ENCODE data around the gene EFCAB6.

- TF ChIP-seq REST (IDR thresholded peaks at IDR 0.05; ENCODE audit: low read depth) (no peak), EP300 (IDR thresholded peaks at IDR 0.05; ENCODE audit: borderline replicate concordance) (no peak), ZBTB7A (IDR thresholded peaks at IDR 0.05; ENCODE audit: low read depth) (no peak), RAD21 (IDR thresholded peaks at IDR 0.05; ENCODE audit: low read depth) (no peak), FOXM1 (IDR thresholded peaks at IDR 0.05; ENCODE audit: borderline replicate concordance, low read depth) (no peak), USF1 (IDR thresholded peaks at IDR 0.05) (no peak), CEBPB (IDR thresholded peaks at IDR 0.05) (no peak), TEAD4 (IDR thresholded peaks at IDR 0.05) (no peak), TCF12 (IDR thresholded peaks at IDR 0.05; ENCODE audit: low read depth) (no peak), TAF1 (IDR thresholded peaks at IDR 0.05; ENCODE audit: low read depth) (no peak), EGR1 (IDR thresholded peaks at IDR 0.05) (no peak)
- TF ChIP-seq, protein P1, sequence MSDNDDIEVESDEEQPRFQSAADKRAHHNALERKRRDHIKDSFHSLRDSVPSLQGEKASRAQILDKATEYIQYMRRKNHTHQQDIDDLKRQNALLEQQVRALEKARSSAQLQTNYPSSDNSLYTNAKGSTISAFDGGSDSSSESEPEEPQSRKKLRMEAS (IDR thresholded peaks at IDR 0.05): no peak
Measured at GRCh38 chr22:43616645-43617044, 195.5 kb downstream of the EFCAB6 start.

Data from Ishikawa (cell line).